Ovary (tissue), 3 donors: ENCODE results near the gene PI4KA.

Experiments
- CTCF ChIP-seq, 3 donors: fragments of 450-650 bp in 2 of 3; fragments of 200-600 bp in 1 of 3; IDR thresholded peaks; one replicate each; pipeline versions ENCODE4 v1.5.1 to v1.8.0; 2016 to 2022; ENCODE audit warnings: antibody characterized with exemption in 3 of 3, mild to moderate bottlenecking in 1 of 3
- EP300 ChIP-seq: sonication (generic); formaldehyde crosslinking; IDR thresholded peaks from one replicate; pipeline ENCODE4 v1.6.1; 2017; ENCODE audit warnings: antibody characterized with exemption
- POLR2A ChIP-seq: fragments of 450-650 bp; IDR thresholded peaks from one replicate; pipeline ENCODE4 v1.6.1; 2017; ENCODE audit warnings: antibody characterized with exemption, mild to moderate bottlenecking, moderate library complexity
- donor health status: DM: no; HTN: no; CAD: no.

DNA sequence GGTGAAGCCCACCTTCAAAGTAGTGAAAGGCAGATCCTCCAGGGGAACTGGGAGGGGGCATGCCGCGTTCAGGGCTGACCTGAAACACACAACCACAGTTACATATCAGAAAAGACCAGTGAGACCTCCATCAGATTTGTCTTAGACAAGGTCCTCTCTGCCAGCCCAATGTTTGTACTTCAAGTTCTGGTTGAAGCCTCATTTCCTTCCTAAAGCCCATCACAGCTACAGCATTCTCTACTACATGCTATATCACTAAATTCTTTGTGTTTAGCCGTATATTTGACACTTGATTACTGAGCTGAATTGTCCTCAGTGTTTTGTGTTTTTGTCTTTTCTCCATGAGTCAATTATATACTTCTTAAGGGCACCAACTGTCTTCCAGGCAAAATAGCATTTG is 40.1 kb downstream of the PI4KA start:
- no peak for TF ChIP-seq CTCF (IDR thresholded peaks at IDR 0.05)
- no peak for TF ChIP-seq POLR2A
- TF ChIP-seq EP300 = no peak
